Measurements from ENCODE around the gene APEX1. TPM values are rescaled to one million over a fixed set of nuclear protein-coding genes. Genes with fewer than 3 reads are reported as not detected.

Gene APEX1
- total RNA-seq, 1 experiment from 2014 or later: 324 TPM

DNA sequence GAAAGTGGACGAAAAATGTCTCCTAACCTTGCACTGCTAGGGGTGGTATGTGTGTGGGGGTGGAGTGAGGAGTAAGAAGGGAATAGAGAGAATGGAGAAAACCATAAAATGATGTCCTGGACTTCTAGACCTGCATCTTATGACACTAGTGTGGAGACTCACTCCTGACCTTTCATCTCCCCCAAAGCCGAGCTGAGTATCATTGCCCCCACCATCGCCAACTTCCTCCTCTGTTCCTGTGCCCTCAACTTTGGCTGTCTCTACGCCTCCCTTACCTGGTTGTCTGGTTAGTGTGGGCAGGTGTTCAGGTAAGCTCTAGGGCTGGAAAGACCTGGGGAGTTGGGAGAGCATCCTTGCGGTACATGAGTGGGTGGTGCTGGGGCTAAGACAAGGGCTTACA, 14.6 kb upstream of the APEX1 start:
- peaks cover 7% of the 10 kb centered on the region for H3K9me3 Mint-ChIP-seq
- H3K4me1 Mint-ChIP-seq: peaks cover 4% of the 10 kb centered on the region
- H3K27me3 Mint-ChIP-seq (ENCODE audit: low read depth): peaks cover 15% of the 10 kb centered on the region
- DNase-seq (ENCODE audit: low spot score): no peak
- CTCF ChIA-PET: no interaction called here
- POLR2A ChIA-PET: no interaction called here
- TF ChIP-seq JUN (CRISPR knock-in tag; IDR thresholded peaks at IDR 0.05): no peak
- TF ChIP-seq, protein P1, sequence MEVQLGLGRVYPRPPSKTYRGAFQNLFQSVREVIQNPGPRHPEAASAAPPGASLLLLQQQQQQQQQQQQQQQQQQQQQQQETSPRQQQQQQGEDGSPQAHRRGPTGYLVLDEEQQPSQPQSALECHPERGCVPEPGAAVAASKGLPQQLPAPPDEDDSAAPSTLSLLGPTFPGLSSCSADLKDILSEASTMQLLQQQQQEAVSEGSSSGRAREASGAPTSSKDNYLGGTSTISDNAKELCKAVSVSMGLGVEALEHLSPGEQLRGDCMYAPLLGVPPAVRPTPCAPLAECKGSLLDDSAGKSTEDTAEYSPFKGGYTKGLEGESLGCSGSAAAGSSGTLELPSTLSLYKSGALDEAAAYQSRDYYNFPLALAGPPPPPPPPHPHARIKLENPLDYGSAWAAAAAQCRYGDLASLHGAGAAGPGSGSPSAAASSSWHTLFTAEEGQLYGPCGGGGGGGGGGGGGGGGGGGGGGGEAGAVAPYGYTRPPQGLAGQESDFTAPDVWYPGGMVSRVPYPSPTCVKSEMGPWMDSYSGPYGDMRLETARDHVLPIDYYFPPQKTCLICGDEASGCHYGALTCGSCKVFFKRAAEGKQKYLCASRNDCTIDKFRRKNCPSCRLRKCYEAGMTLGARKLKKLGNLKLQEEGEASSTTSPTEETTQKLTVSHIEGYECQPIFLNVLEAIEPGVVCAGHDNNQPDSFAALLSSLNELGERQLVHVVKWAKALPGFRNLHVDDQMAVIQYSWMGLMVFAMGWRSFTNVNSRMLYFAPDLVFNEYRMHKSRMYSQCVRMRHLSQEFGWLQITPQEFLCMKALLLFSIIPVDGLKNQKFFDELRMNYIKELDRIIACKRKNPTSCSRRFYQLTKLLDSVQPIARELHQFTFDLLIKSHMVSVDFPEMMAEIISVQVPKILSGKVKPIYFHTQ (CRISPR knock-in tag; IDR thresholded peaks at IDR 0.05): no peak
- TF ChIP-seq, protein P2, sequence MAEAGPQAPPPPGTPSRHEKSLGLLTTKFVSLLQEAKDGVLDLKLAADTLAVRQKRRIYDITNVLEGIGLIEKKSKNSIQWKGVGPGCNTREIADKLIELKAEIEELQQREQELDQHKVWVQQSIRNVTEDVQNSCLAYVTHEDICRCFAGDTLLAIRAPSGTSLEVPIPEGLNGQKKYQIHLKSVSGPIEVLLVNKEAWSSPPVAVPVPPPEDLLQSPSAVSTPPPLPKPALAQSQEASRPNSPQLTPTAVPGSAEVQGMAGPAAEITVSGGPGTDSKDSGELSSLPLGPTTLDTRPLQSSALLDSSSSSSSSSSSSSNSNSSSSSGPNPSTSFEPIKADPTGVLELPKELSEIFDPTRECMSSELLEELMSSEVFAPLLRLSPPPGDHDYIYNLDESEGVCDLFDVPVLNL (CRISPR knock-in tag; IDR thresholded peaks at IDR 0.05; ENCODE audit: borderline replicate concordance, low read depth): no peak
- no peak for TF ChIP-seq ZNF396 (CRISPR knock-in tag; IDR thresholded peaks at IDR 0.05; ENCODE audit: borderline replicate concordance)
- no peak for TF ChIP-seq ZNF138 (CRISPR knock-in tag; conservative IDR thresholded peaks at IDR 0.05)
- TF ChIP-seq, protein P3, sequence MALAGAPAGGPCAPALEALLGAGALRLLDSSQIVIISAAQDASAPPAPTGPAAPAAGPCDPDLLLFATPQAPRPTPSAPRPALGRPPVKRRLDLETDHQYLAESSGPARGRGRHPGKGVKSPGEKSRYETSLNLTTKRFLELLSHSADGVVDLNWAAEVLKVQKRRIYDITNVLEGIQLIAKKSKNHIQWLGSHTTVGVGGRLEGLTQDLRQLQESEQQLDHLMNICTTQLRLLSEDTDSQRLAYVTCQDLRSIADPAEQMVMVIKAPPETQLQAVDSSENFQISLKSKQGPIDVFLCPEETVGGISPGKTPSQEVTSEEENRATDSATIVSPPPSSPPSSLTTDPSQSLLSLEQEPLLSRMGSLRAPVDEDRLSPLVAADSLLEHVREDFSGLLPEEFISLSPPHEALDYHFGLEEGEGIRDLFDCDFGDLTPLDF (CRISPR knock-in tag; IDR thresholded peaks at IDR 0.05): no peak
- no peak for TF ChIP-seq ELF4 (CRISPR knock-in tag; IDR thresholded peaks at IDR 0.05; ENCODE audit: low read depth)
- TF ChIP-seq RORB (CRISPR knock-in tag; IDR thresholded peaks at IDR 0.05): no peak
- TF ChIP-seq, protein P4, sequence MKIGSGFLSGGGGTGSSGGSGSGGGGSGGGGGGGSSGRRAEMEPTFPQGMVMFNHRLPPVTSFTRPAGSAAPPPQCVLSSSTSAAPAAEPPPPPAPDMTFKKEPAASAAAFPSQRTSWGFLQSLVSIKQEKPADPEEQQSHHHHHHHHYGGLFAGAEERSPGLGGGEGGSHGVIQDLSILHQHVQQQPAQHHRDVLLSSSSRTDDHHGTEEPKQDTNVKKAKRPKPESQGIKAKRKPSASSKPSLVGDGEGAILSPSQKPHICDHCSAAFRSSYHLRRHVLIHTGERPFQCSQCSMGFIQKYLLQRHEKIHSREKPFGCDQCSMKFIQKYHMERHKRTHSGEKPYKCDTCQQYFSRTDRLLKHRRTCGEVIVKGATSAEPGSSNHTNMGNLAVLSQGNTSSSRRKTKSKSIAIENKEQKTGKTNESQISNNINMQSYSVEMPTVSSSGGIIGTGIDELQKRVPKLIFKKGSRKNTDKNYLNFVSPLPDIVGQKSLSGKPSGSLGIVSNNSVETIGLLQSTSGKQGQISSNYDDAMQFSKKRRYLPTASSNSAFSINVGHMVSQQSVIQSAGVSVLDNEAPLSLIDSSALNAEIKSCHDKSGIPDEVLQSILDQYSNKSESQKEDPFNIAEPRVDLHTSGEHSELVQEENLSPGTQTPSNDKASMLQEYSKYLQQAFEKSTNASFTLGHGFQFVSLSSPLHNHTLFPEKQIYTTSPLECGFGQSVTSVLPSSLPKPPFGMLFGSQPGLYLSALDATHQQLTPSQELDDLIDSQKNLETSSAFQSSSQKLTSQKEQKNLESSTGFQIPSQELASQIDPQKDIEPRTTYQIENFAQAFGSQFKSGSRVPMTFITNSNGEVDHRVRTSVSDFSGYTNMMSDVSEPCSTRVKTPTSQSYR (CRISPR knock-in tag; IDR thresholded peaks at IDR 0.05): no peak
- TF ChIP-seq, protein P5, sequence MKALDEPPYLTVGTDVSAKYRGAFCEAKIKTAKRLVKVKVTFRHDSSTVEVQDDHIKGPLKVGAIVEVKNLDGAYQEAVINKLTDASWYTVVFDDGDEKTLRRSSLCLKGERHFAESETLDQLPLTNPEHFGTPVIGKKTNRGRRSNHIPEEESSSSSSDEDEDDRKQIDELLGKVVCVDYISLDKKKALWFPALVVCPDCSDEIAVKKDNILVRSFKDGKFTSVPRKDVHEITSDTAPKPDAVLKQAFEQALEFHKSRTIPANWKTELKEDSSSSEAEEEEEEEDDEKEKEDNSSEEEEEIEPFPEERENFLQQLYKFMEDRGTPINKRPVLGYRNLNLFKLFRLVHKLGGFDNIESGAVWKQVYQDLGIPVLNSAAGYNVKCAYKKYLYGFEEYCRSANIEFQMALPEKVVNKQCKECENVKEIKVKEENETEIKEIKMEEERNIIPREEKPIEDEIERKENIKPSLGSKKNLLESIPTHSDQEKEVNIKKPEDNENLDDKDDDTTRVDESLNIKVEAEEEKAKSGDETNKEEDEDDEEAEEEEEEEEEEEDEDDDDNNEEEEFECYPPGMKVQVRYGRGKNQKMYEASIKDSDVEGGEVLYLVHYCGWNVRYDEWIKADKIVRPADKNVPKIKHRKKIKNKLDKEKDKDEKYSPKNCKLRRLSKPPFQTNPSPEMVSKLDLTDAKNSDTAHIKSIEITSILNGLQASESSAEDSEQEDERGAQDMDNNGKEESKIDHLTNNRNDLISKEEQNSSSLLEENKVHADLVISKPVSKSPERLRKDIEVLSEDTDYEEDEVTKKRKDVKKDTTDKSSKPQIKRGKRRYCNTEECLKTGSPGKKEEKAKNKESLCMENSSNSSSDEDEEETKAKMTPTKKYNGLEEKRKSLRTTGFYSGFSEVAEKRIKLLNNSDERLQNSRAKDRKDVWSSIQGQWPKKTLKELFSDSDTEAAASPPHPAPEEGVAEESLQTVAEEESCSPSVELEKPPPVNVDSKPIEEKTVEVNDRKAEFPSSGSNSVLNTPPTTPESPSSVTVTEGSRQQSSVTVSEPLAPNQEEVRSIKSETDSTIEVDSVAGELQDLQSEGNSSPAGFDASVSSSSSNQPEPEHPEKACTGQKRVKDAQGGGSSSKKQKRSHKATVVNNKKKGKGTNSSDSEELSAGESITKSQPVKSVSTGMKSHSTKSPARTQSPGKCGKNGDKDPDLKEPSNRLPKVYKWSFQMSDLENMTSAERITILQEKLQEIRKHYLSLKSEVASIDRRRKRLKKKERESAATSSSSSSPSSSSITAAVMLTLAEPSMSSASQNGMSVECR (CRISPR knock-in tag; IDR thresholded peaks at IDR 0.05; ENCODE audit: borderline replicate concordance): no peak
- TF ChIP-seq, protein P6, sequence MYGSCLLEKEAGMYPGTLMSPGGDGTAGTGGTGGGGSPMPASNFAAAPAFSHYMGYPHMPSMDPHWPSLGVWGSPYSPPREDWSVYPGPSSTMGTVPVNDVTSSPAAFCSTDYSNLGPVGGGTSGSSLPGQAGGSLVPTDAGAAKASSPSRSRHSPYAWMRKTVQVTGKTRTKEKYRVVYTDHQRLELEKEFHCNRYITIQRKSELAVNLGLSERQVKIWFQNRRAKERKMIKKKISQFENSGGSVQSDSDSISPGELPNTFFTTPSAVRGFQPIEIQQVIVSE (CRISPR knock-in tag; IDR thresholded peaks at IDR 0.05; ENCODE audit: borderline replicate concordance): no peak
- TF ChIP-seq CREB1 (CRISPR knock-in tag; IDR thresholded peaks at IDR 0.05): no peak
- no peak for TF ChIP-seq TEAD4 (CRISPR knock-in tag; IDR thresholded peaks at IDR 0.05)
- TF ChIP-seq, protein P7, sequence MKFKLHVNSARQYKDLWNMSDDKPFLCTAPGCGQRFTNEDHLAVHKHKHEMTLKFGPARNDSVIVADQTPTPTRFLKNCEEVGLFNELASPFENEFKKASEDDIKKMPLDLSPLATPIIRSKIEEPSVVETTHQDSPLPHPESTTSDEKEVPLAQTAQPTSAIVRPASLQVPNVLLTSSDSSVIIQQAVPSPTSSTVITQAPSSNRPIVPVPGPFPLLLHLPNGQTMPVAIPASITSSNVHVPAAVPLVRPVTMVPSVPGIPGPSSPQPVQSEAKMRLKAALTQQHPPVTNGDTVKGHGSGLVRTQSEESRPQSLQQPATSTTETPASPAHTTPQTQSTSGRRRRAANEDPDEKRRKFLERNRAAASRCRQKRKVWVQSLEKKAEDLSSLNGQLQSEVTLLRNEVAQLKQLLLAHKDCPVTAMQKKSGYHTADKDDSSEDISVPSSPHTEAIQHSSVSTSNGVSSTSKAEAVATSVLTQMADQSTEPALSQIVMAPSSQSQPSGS (CRISPR knock-in tag; IDR thresholded peaks at IDR 0.05; ENCODE audit: borderline replicate concordance, low read depth): no peak
- no peak for TF ChIP-seq NR1H2 (CRISPR knock-in tag; IDR thresholded peaks at IDR 0.05)
- TF ChIP-seq, protein P8, sequence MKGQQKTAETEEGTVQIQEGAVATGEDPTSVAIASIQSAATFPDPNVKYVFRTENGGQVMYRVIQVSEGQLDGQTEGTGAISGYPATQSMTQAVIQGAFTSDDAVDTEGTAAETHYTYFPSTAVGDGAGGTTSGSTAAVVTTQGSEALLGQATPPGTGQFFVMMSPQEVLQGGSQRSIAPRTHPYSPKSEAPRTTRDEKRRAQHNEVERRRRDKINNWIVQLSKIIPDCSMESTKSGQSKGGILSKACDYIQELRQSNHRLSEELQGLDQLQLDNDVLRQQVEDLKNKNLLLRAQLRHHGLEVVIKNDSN (CRISPR knock-in tag; IDR thresholded peaks at IDR 0.05): no peak
- no peak for TF ChIP-seq NFE2L1 (CRISPR knock-in tag; IDR thresholded peaks at IDR 0.05)
- TF ChIP-seq TP53 (CRISPR knock-in tag; IDR thresholded peaks at IDR 0.05): no peak
- no peak for TF ChIP-seq ETV6 (CRISPR knock-in tag; IDR thresholded peaks at IDR 0.05)
- ATAC-seq: no peak
- peaks cover 9% of the 10 kb centered on the region for H3K36me3 Mint-ChIP-seq
- H3K27ac Mint-ChIP-seq: no peak overlapping the region
- H3K4me3 Mint-ChIP-seq: no peak overlapping the region
